Brain microvascular endothelial cell (primary cell): ENCODE results near the gene DNAL1.

Experiments used
- DNase-seq: peaks from one replicate; pipeline ENCODE4 v3.0.0-alpha.2; 2020
- H3K27ac ChIP-seq: fragments of 250-450 bp; sonication (Bioruptor Pico); 2 replicates; pipeline ENCODE4 v1.5.1; 2020; ENCODE audit warnings: mild to moderate bottlenecking, moderate library complexity
- H3K27me3 ChIP-seq: fragments of 250-450 bp; sonication (Bioruptor Pico); replicated peaks from 2 replicates; pipeline ENCODE4 v1.5.1; 2020; ENCODE audit warnings: mild to moderate bottlenecking
- H3K36me3 ChIP-seq: fragments of 250-450 bp; sonication (Bioruptor Pico); replicated peaks from 2 replicates; pipeline ENCODE4 v1.5.1; 2020; ENCODE audit warnings: mild to moderate bottlenecking
- H3K4me3 ChIP-seq: 2 replicates; pipeline ENCODE4 v1.5.1; 2011; ENCODE audit warnings: low read depth, mild to moderate bottlenecking, control low read depth, low read length, moderate library complexity
- in situ Hi-C: cut with HindIII; loops from 2 replicates; pipeline ENCODE4 v1.10.0; 2017; ENCODE audit warnings: low sequenced_read_pairs, low pct_ligation_motif_present
- TF ChIP-seq, protein P1 (sequence below): IDR thresholded peaks from 2 replicates; pipeline ENCODE4 v1.5.1; 2011; ENCODE audit warnings: low read depth, mild to moderate bottlenecking, moderate library complexity, low read length, control low read depth, inconsistent platforms; ENCODE audit errors: missing control alignments

The DNAL1 gene

DNA sequence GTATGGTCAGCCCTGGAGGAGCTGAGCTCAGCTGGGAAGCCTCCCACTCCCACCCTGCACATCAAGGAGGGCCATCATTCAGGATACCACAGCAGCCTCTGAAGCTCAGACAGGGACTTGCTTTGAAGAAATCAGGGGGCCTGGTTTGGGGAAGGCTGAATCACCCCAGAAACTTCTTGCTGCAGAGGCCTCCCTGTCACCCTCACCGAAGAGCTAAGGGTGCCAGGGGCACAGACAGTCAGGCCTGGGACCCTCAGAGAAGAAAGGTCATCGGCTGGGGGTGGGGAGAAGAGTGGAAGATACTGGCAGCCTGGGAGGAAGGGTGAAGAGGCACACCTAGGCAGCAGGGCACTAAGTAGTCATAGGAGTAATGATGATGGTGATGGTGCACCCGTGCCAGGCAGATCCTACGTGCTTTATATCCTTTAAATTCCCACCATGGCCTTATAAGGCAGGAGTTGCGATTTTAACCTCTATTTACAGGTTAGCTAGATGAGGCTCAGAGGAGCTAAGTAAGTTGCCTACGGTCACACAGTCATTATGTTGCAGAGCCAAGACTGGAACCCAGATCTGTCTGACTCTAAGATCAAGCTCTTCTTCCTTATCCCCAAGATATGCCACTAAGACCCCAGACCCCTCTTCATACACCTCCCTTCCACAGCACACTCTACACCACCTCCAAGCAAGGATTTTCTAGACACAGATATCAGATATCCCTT, 97.9 kb downstream of the DNAL1 start:
- no peak for DNase-seq
- H3K4me3 ChIP-seq: no peak overlapping the region
- in situ Hi-C loops: no loop called here

DNA sequence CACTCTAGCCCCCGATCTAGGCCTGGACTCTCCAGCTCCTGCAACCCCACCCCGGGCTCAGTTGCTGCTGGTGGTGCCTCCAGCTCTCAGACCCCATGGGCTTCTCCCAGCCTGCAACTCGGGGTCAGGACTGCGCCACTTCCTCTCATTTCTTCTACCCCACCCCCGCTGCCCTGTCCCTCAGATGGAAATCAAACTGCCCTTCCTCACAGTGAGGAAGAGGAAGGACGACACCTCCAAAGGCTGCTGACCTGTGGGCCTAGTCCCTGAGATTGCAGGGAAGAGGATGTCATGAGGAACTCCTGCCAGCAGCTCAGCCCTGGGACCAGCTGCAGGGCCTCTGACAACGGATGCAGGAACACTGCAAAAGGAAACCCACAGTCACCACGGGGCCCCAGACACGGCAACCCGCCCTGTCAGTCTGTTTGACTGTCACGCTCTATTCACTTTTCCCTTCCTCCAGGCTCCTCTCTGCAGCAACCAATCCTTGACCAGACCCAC, 98.7 kb downstream of the DNAL1 start:
- H3K36me3 ChIP-seq: peaks cover 14% of the 10 kb centered on the region
- H3K4me3 ChIP-seq: no peak overlapping the region
- TF ChIP-seq, protein P1, sequence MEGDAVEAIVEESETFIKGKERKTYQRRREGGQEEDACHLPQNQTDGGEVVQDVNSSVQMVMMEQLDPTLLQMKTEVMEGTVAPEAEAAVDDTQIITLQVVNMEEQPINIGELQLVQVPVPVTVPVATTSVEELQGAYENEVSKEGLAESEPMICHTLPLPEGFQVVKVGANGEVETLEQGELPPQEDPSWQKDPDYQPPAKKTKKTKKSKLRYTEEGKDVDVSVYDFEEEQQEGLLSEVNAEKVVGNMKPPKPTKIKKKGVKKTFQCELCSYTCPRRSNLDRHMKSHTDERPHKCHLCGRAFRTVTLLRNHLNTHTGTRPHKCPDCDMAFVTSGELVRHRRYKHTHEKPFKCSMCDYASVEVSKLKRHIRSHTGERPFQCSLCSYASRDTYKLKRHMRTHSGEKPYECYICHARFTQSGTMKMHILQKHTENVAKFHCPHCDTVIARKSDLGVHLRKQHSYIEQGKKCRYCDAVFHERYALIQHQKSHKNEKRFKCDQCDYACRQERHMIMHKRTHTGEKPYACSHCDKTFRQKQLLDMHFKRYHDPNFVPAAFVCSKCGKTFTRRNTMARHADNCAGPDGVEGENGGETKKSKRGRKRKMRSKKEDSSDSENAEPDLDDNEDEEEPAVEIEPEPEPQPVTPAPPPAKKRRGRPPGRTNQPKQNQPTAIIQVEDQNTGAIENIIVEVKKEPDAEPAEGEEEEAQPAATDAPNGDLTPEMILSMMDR: no peak
- in situ Hi-C loops: no loop called here
- H3K27ac ChIP-seq: no peak overlapping the region
- DNase-seq: no peak
- no peaks in the 10 kb centered on the region for H3K27me3 ChIP-seq

More for the DNA sequence above, 97.9 kb downstream of the DNAL1 start:
- Histone ChIP-seq H3K27ac (peak overlapping the region; percentile 19), H3K27me3 (no peaks in the 10 kb centered on the region), H3K36me3 (peaks cover 22% of the 10 kb centered on the region)
- TF ChIP-seq, protein P1: no peak

DNA sequence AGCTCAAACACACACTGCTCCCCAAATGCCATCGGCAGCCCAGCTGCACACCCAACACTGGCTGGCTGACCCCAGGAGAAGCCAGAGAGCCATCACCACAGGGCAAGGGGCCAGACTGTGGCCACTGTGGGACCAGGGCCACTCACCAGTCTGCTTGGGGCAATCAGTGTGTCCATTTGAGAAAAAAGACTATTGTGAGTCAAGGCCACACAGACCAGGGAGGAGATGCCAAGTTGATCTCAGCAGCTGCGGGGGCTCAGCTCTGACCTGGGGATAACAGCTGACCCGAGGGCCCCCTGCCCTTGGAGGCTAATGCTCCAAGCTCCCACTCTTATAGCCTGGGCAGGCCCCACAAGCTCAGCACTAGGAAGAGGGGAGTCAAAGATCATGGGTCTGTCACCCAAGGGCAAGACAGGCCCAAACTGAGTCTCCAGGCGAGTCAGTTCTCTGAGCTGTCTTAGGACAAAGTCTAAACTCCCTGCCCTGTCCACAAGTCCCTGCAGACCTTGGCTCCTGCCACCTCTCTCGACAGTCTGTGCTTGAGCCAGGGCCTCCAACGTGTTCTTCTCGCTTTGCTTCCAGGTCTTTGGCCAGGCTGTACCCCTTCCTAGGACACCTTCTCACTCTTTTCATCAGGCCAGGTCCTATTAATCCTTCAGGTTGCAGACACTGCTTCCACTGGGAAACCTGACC, 99.5 kb downstream of the DNAL1 start:
- no peak overlapping the region for H3K4me3 ChIP-seq
- in situ Hi-C loops: no loop called here
- TF ChIP-seq, protein P1: no peak
- no peak for DNase-seq
- H3K27ac ChIP-seq: no peak overlapping the region
- H3K36me3 ChIP-seq: peaks cover 6% of the 10 kb centered on the region
- no peaks in the 10 kb centered on the region for H3K27me3 ChIP-seq

DNA sequence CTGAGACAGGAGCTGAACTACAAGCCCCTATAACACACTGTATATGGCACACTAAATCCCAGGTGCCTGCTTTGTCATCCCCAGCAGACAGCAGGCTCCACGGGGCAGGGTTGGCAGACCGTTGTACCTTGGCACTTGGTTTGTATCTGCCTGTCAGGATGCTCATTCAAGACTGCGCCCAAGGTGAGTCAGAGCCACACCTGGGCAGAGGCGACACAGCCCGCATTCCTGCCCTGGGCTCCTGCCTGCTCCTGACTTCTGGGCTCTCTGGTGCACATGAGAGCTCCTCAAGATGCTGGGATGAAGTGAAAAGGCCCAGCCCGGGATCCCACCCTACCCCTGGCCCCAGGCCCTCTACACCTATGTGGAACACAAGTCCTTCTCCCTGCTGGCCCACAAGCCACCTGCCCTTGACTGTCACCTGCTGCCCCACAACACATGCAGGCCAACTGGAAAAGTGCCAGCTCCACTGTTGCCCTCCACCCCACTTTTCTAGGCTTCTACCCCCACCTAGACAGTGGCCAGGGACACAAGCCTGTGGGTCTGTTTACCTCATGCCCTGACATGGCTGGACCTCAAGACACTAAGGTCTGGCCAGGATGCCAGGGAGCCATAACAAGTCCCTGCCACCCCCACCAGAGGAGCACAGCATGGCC, 100.2 kb downstream of the DNAL1 start:
- TF ChIP-seq, protein P1: no peak
- no peaks in the 10 kb centered on the region for H3K36me3 ChIP-seq
- no peak overlapping the region for H3K27ac ChIP-seq
- DNase-seq: no peak
- in situ Hi-C loops: no loop called here
- H3K4me3 ChIP-seq: no peak overlapping the region
- H3K27me3 ChIP-seq: no peaks in the 10 kb centered on the region

DNA sequence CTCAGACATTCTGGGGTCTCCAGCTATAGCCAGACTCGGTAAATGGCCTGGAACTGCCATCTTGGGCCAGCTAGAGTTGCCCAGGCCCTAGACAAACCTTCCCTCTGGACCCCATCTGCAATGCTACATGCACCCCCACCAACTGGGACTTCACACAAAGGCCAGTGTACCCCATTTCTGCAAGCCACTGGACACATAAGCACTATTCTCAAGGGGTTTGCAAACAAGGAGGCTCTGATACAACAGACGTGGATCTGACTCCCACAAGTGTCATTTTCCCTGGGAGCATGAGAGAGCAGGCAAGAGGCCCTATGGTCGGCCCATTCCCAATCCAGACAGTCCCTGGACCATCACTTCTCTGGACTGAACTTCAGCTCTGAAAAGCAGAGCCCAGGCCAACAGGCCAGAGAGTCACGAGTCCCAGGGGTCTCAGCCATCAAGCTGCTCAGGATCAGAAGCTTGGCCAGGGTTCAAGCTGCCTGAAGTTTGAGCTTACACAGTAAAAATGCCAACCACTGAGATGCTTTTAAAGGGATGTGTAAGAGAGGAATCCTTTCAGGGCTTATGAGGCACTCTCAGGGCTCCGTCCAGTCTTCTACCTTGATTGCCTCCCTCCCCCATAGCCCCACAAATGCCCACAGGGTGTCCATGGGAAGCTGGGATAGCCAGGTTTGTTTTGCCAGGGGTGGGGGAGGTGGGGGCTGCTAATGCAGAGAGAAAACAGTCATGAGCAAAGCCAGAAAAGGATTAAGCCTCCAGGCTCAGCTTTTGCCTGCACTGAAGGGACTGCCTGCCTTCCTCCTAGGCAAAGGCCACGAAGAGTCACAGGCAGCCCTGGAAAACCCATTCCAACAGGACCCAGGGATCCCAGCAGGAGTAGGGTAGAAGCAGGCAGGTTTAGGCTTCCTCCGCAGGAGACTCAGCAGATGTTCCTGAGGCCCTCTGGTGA, 101.1 kb downstream of the DNAL1 start:
- H3K4me3 ChIP-seq: no peak overlapping the region
- no peak for DNase-seq
- H3K36me3 ChIP-seq: no peaks in the 10 kb centered on the region
- in situ Hi-C loops: no loop called here
- no peak overlapping the region for H3K27ac ChIP-seq
- no peaks in the 10 kb centered on the region for H3K27me3 ChIP-seq
- TF ChIP-seq, protein P1: no peak
